Measurements from ENCODE around the gene PRICKLE4. TPM values are rescaled to one million over a fixed set of nuclear protein-coding genes. Genes with fewer than 3 reads are reported as not detected.

Gene PRICKLE4
- total RNA-seq, 4 donors from 2014 or later = 2.2 to 5.1 (median 4.3) TPM

GRCh38 chr6:41813956-41814355 is 33.4 kb downstream of the PRICKLE4 start:
- TF ChIP-seq CTCF (IDR thresholded peaks at IDR 0.05; ENCODE audit: low read depth) = no peak

- no peak for TF ChIP-seq CTCF (IDR thresholded peaks at IDR 0.05; ENCODE audit: low read depth)
Observed at GRCh38 chr6:41814629-41815028, 34.0 kb downstream of the PRICKLE4 start.

GRCh38 chr6:41815587-41815986 is 35.0 kb downstream of the PRICKLE4 start:
- TF ChIP-seq CTCF (IDR thresholded peaks at IDR 0.05; ENCODE audit: low read depth) = no peak

- no peak for TF ChIP-seq CTCF (IDR thresholded peaks at IDR 0.05; ENCODE audit: low read depth)
Observed at GRCh38 chr6:41818271-41819054, 37.9 kb downstream of the PRICKLE4 start.

GRCh38 chr6:41821266-41821665 is 40.7 kb downstream of the PRICKLE4 start:
- TF ChIP-seq CTCF (IDR thresholded peaks at IDR 0.05; ENCODE audit: low read depth) = no peak

GRCh38 chr6:41822021-41822420 is 41.4 kb downstream of the PRICKLE4 start:
- TF ChIP-seq CTCF (IDR thresholded peaks at IDR 0.05; ENCODE audit: low read depth) = no peak

GRCh38 chr6:41823178-41823577 is 42.6 kb downstream of the PRICKLE4 start:
- TF ChIP-seq CTCF (IDR thresholded peaks at IDR 0.05; ENCODE audit: low read depth) = no peak
